ENCODE data around the gene BCDIN3D.

BCDIN3D gene

DNA sequence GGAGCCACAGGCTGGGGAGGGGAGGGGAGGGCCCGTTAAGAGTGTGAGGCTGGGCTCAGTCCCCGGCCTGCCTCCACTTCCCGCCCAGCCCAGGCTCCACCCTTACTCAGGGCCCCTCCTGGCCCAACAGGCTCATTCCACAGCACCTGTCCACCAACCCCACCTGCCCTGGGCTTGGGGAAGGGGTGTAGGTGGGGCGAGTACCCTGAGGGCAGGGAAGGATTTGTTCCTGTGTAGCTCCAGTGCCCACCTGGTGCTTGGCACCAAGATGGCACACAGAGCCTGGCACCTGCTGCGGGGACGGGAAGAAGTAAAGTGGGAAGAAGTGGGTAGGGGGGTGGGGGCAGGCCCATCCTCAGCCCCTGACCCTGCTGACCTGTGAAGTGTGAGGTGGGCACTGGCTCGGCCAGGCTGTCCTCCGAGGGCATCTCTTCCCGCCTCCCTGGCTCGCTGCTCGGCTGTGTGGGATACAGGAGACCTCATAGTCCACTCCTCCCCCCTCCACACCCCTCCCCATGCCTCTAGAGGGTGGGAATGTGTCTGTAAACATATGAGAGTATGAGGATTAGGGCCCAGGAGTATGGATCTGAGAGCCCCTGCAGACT is 49.8 kb downstream of the BCDIN3D start:
- TF ChIP-seq, protein P1, sequence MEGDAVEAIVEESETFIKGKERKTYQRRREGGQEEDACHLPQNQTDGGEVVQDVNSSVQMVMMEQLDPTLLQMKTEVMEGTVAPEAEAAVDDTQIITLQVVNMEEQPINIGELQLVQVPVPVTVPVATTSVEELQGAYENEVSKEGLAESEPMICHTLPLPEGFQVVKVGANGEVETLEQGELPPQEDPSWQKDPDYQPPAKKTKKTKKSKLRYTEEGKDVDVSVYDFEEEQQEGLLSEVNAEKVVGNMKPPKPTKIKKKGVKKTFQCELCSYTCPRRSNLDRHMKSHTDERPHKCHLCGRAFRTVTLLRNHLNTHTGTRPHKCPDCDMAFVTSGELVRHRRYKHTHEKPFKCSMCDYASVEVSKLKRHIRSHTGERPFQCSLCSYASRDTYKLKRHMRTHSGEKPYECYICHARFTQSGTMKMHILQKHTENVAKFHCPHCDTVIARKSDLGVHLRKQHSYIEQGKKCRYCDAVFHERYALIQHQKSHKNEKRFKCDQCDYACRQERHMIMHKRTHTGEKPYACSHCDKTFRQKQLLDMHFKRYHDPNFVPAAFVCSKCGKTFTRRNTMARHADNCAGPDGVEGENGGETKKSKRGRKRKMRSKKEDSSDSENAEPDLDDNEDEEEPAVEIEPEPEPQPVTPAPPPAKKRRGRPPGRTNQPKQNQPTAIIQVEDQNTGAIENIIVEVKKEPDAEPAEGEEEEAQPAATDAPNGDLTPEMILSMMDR (IDR thresholded peaks at IDR 0.05; ENCODE audit: insufficient read depth, low read depth, low read length, missing control alignments) = no peak
- no peak for DNase-seq (ENCODE audit: low read depth)
- no peak overlapping the region for H3K4me3 ChIP-seq (ENCODE audit: low read length)

DNA sequence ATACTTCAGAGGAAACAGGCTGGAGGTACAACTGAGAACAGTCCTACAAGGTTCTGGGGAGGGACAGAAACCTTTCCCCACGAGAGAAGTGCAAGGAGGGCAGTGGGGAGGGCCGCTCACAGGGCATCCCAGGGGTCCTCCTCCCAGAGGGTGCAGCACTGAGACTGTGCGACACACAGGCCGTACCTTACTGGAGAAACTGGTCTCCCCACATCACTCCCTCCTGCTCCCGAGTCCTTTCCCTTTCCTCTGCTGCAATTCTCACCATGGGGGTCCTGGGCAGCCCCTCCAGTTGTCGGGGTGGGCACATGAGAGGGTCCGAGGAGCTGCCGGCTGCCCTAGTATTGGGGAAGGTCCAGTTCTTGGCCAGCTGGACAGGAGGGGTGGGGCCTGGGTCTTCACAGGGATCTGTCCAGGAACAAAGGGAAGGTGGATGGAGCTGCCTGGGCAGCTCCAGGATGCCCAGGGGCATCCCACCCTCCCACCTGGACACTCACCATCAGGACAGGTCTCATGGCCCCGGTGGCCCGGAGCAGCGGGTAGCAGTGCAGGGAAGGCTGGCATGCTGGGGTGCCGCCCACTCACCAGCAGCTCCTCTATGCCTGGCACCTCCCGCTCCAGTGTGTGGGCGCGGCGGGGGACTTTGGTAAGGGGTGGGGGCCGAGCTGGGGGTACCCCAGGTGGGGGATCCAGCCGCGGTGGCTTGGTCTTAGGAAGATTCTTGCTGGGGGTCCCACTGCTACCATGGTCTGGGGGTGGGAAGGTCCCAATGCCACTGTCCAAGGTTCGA is 50.5 kb downstream of the BCDIN3D start:
- H3K4me3 ChIP-seq (ENCODE audit: low read length) = no peak overlapping the region
- DNase-seq (ENCODE audit: low read depth) = no peak
- TF ChIP-seq, protein P1 (IDR thresholded peaks at IDR 0.05; ENCODE audit: insufficient read depth, low read depth, low read length, missing control alignments) = no peak

DNA sequence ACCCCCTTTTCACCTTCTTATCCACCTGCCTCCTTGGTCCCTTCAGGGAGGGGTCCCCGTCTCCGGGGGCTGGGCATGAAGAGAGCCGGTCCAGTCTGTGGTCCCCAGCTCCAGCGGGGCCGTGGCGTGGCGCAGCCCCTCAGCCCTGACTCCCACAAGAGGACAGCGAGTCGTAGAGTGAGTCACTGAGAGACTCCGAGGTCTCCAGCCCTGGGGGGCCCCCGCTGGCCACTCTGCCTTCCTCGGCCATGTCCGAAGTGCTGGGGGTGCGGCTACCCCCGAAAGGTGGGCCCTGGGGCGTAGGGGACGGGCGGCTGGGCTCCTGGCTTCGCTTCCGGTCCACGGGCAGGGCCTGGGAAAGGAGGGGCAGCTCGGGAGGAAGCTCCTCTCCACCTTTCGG is 51.2 kb downstream of the BCDIN3D start:
- H3K4me3 ChIP-seq (ENCODE audit: low read length) = no peak overlapping the region
- DNase-seq (ENCODE audit: low read depth) = no peak
- TF ChIP-seq, protein P1 (IDR thresholded peaks at IDR 0.05; ENCODE audit: insufficient read depth, low read depth, low read length, missing control alignments) = no peak

DNA sequence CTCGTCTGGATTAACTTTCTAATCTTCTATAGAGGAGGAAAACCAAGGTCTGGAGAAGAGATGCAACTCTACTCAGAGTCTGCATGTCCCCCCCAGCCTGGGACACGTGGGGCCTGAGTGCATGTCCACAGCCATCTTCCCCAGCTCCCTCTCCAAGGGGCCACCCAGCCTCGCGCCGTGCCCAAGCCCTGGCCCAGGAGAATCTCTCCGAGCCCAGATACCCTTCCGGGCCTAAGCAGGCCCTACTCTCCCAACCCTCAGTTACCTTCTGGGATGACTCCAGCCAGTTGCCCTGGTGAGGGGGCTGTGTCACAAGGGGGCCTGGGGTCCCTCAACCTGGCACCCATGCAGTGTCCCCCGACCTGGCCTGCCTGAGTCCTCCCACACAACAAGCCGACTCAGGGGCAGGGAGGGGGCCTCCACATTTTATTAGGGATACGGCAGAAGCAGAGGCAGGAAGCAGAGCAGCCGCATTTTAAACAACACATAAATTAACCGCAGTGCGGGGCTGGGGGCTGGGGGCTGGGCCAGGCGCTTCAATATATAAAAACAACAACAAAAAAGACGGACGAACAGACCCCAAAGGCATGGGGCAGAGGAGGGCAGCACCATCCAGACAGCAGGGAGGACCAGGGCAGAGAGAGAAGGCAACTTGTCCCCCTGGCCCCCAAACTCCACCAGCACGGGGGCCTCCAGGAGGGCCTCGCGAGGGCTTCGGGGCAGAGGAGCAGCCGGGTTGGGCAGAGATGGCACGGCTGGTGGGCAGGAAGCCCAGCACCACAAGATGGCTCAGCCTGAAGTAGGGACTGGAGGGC is 52.0 kb downstream of the BCDIN3D start:
- TF ChIP-seq, protein P1 (IDR thresholded peaks at IDR 0.05; ENCODE audit: insufficient read depth, low read depth, low read length, missing control alignments) = no peak
- no peak for DNase-seq (ENCODE audit: low read depth)
- no peak overlapping the region for H3K4me3 ChIP-seq (ENCODE audit: low read length)

DNA sequence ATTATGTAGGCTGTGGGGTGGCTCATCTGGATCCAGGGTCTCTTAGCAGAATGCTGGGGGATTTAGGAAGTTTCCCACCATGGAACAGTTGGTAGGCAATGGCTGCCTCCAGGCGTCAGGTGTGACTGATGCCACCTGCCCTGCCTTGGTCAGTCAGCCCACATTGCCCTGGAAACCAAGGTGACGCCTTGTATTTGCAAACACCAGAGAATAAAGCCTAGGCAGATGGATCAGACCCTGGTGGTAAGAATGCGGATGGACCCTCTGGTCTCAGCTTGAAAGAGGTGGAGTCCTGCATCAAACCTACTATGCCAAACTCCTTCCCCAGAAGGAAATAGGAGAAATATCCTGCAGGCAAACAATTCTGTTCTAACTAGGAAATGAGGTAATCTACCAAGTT is 52.9 kb downstream of the BCDIN3D start:
- no peak for DNase-seq (ENCODE audit: low read depth)
- no peak overlapping the region for H3K4me3 ChIP-seq (ENCODE audit: low read length)
- TF ChIP-seq, protein P1 (IDR thresholded peaks at IDR 0.05; ENCODE audit: insufficient read depth, low read depth, low read length, missing control alignments) = no peak

DNA sequence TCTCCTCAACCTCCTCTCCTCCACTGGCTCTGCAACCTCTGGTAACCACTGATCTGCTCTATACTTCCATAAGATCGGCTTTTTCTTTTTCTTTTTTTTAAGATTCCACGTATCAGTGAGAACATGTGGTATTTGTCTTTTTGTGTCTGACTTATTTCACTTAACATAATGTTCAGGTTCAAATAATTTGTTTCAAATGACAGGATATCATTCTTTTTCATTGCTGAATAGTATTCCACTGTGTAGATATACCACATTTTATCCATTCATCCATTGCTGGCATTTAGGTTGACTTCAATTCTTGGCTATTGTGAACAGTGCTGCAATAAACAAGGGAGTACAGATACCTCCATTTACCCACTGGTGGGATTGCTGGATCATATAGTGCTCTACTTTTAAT is 55.2 kb downstream of the BCDIN3D start:
- TF ChIP-seq, protein P1 (IDR thresholded peaks at IDR 0.05; ENCODE audit: insufficient read depth, low read depth, low read length, missing control alignments) = no peak
- no peak overlapping the region for H3K4me3 ChIP-seq (ENCODE audit: low read length)
- DNase-seq (ENCODE audit: low read depth) = no peak
